GM23338 (cell line): ENCODE data around the gene LRRC25. TPM values are rescaled to one million over a fixed set of nuclear protein-coding genes. Genes with fewer than 3 reads are reported as not detected.

Source experiments
- ATAC-seq: fragments of 200-7000 bp; cut with Tn5 transposase; 3 replicates; pipeline ENCODE4 v1.9.1; 2020
- DNase-seq: peaks from one replicate; pipeline ENCODE4 v3.0.0-alpha.2; 2015; ENCODE audit warnings: low spot score
- H2AFZ ChIP-seq: fragments of 200-600 bp; sonication (generic); 2 replicates; pipeline ENCODE4 v1.8.0; 2016; ENCODE audit warnings: antibody characterized with exemption, mild to moderate bottlenecking, moderate library complexity
- H3F3A ChIP-seq: fragments of 200-600 bp; sonication (generic); replicated peaks from 2 replicates; pipeline ENCODE4 v1.8.0; 2017; ENCODE audit warnings: antibody characterized with exemption, mixed run types, low read depth
- H3K27ac ChIP-seq: fragments of 200-600 bp; sonication (generic); 2 replicates; pipeline ENCODE4 v1.6.1; 2016; ENCODE audit warnings: low read depth
- H3K27me3 ChIP-seq: fragments of 200-600 bp; sonication (generic); 2 replicates; pipeline ENCODE4 v1.8.0; 2016; ENCODE audit warnings: mild to moderate bottlenecking, mixed run types, moderate library complexity; ENCODE audit not compliant: insufficient read depth
- H3K36me3 ChIP-seq: fragments of 200-600 bp; sonication (generic); 2 replicates; pipeline ENCODE4 v1.8.0; 2016; ENCODE audit warnings: mild to moderate bottlenecking; ENCODE audit not compliant: insufficient read depth
- H3K4me1 ChIP-seq: fragments of 200-600 bp; sonication (generic); 2 replicates; pipeline ENCODE4 v1.8.0; 2016; ENCODE audit warnings: mild to moderate bottlenecking, moderate library complexity; ENCODE audit not compliant: insufficient read depth
- H3K4me2 ChIP-seq: fragments of 200-600 bp; sonication (generic); 2 replicates; pipeline ENCODE4 v1.7.1; 2017; ENCODE audit warnings: mixed run types
- H3K4me3 ChIP-seq: fragments of 200-600 bp; sonication (generic); 2 replicates; pipeline ENCODE4 v1.6.1; 2016; ENCODE audit warnings: mixed run types
- H3K79me2 ChIP-seq: fragments of 200-600 bp; sonication (generic); replicated peaks from 2 replicates; pipeline ENCODE4 v1.8.0; 2017; ENCODE audit warnings: mild to moderate bottlenecking; ENCODE audit not compliant: insufficient read depth
- H3K9me2 ChIP-seq: fragments of 200-600 bp; sonication (generic); 2 replicates; pipeline ENCODE4 v1.8.0; 2017; ENCODE audit not compliant: insufficient read depth
- H4K20me1 ChIP-seq: fragments of 200-600 bp; sonication (generic); replicated peaks from 2 replicates; pipeline ENCODE4 v1.8.0; 2017; ENCODE audit warnings: mild to moderate bottlenecking; ENCODE audit not compliant: insufficient read depth
- H3K27ac Mint-ChIP-seq: 2 replicates; pipeline ENCODE4 v1.8.0; 2020; ENCODE audit warnings: inconsistent platforms, mild to moderate bottlenecking, moderate library complexity, mixed read lengths
- H3K27me3 Mint-ChIP-seq: 3 replicates; pipeline ENCODE4 v1.8.0; 2022; ENCODE audit warnings: low read depth, mild to moderate bottlenecking, moderate library complexity, mixed read lengths, inconsistent platforms; ENCODE audit not compliant: insufficient read depth, poor library complexity
- H3K36me3 Mint-ChIP-seq: 3 replicates; pipeline ENCODE4 v1.8.0; 2021; ENCODE audit warnings: low read depth, mild to moderate bottlenecking, inconsistent platforms, moderate library complexity, mixed read lengths
- H3K4me1 Mint-ChIP-seq: 3 replicates; pipeline ENCODE4 v1.8.0; 2020; ENCODE audit warnings: mild to moderate bottlenecking, inconsistent platforms, mixed read lengths
- H3K4me3 Mint-ChIP-seq: 3 replicates; pipeline ENCODE4 v1.8.0; 2021; ENCODE audit warnings: moderate library complexity, mild to moderate bottlenecking, inconsistent platforms, mixed read lengths
- H3K9me3 Mint-ChIP-seq: 3 replicates; pipeline ENCODE4 v1.8.0; 2020; ENCODE audit warnings: moderate library complexity, mild to moderate bottlenecking, inconsistent platforms, mixed read lengths
- CREB1 ChIP-seq: fragments of 250-450 bp; sonication (Bioruptor Pico); IDR thresholded peaks from 2 replicates; pipeline ENCODE4 v1.5.0; 2020; ENCODE audit warnings: low read depth, mild to moderate bottlenecking, moderate library complexity
- EZH2 ChIP-seq: fragments of 200-600 bp; sonication (generic); IDR thresholded peaks from one replicate; pipeline ENCODE4 v1.8.0; 2017; ENCODE audit warnings: antibody characterized with exemption, mild to moderate bottlenecking, low read depth; ENCODE audit not compliant: unreplicated experiment
- EZH2phosphoT487 ChIP-seq: fragments of 200-600 bp; sonication (generic); IDR thresholded peaks from one replicate; pipeline ENCODE4 v1.8.1; 2018; ENCODE audit warnings: antibody characterized with exemption; ENCODE audit not compliant: unreplicated experiment
- JUNB ChIP-seq: IDR thresholded peaks from one replicate; pipeline ENCODE4 v1.6.1; 2016; ENCODE audit warnings: antibody characterized with exemption; ENCODE audit not compliant: unreplicated experiment
- POLR2AphosphoS5 ChIP-seq: IDR thresholded peaks from 2 replicates; pipeline ENCODE4 v1.6.1; 2016; ENCODE audit warnings: antibody characterized with exemption, low read depth
- STAT1 ChIP-seq: IDR thresholded peaks from one replicate; pipeline ENCODE4 v1.6.1; 2016; ENCODE audit warnings: antibody characterized with exemption; ENCODE audit not compliant: unreplicated experiment
- ZNF114 ChIP-seq: fragments of 250-450 bp; sonication (Bioruptor Pico); IDR thresholded peaks from 2 replicates; pipeline ENCODE4 v1.5.0; 2020; ENCODE audit warnings: mild to moderate bottlenecking, moderate library complexity
- ZNF331 ChIP-seq: fragments of 250-450 bp; sonication (Bioruptor Pico); IDR thresholded peaks from 2 replicates; pipeline ENCODE4 v1.5.0; 2020; ENCODE audit warnings: low read depth, mild to moderate bottlenecking, moderate library complexity
- polyA plus RNA-seq: library from polyadenylated mRNA; unstranded; fragments of >200 nt; fragmentation: Nextera tagmentation; extraction: Ambion mirVana; gene quantifications from 2 replicates; pipeline ENCODE4 v1.2.1, GENCODE V29; 2016
- total RNA-seq: library from RNA; depleted of rRNA; stranded (reverse); fragments of >200 nt; shearing (Covaris generic); gene quantifications from 2 replicates; pipeline ENCODE4 v1.2.3, GENCODE V29; 2014
- TF ChIP-seq, protein P1 (sequence below): IDR thresholded peaks from 2 replicates; pipeline ENCODE4 v1.6.1; 2016; ENCODE audit warnings: antibody characterized with exemption

Gene LRRC25
- total and polyA plus RNA-seq, 2 experiments from 2014 or later, result 0.17 to 0.24 TPM

DNA sequence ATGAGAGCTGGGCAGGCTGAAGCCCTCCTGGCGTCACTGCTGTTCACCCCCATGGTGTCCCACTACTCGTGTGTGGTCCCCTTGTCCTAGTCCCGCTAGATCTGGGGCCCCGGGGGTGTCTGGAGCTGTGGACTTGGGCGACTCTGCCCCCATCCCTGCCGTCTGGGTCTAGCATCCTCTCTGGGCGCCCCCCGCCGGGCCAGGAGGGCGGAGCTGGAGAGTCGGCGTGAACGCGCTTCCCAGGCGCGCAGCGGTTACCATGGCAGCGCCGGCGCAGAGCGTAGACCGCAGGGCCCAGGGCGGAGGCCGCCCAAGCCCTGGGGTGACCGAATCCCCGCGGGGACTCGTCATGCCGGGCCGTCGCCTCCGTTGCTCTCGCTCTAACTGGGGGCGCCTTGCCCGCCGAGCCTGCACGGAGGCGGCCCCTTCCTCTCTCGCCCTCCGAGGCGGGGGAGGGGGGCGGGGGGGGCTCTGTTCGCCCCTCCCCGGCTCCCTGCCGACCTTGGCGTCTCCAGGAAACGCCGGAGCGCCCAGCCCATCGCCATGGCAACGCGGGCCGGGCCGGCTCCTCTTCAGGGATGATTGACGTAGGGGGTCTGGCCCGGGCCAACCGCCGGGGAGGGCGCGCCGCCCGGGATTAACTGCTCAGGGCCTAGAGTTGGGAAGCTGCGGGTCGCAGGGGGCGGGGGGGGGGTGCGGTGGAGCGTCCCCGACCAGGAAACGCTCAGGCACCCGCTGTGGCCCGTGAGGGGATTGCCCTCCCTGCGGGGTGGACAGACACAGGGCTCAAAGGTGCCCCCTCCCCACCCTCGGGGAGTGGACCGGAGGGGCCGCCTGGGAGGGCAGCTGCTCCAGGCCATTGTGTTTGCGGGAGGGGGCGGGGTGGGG, 31.6 kb upstream of the LRRC25 start (continued):
- no peak for TF ChIP-seq POLR2AphosphoS5

DNA sequence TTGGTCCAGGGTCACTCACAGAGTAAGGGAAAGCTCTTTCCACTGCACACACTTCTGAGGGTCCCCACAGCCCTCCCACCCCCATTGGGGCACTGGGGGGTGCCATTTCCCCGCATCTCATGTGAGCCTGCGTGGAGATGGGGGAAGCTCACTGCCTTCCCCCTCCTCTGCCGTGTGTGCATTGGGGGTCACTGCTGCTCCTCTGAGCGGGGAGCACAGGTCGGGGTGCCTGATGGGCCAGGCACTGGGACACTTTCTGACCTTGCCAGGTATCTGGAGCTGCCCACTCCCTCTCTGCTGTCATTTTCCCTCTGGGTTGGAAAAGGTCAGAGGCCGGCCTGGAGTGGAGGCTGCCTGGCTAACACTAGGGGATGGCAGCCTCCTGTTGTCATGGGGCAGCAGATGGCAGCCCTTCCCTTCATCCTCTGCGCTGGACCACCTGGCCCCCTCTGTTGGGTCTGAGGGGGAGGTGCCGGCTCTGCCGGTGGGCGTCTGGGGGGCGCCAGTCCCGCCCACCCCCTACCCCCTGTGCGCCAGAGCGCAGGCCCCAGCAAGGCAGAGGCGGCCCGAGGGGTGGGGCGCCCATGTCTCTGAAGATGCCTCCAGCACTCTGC, 30.9 kb upstream of the LRRC25 start:
- peaks cover 12% of the 10 kb centered on the region for H3K27me3 Mint-ChIP-seq
- Histone ChIP-seq H3K27me3 (no peaks in the 10 kb centered on the region), H3K4me2 (peak overlapping the region; percentile 91), H4K20me1 (peaks cover 6% of the 10 kb centered on the region; the same call in 1 of the 2 replicates), H3F3A (peaks cover 3% of the 10 kb centered on the region; the same call in 1 of the 2 replicates), H3K9me2 (no peaks in the 10 kb centered on the region), H2AFZ (no peak overlapping the region), H3K4me1 (peaks cover 43% of the 10 kb centered on the region; the same call in 1 of the 2 replicates), H3K79me2 (no peaks in the 10 kb centered on the region), H3K4me3 (peak overlapping the region; percentile 73), H3K27ac (no peak overlapping the region), H3K36me3 (no peaks in the 10 kb centered on the region)
- peaks cover 25% of the 10 kb centered on the region for H3K4me1 Mint-ChIP-seq
- no peak for DNase-seq
- no peak overlapping the region for H3K27ac Mint-ChIP-seq
- no peak overlapping the region for H3K4me3 Mint-ChIP-seq
- TF ChIP-seq POLR2AphosphoS5, result no peak
- no peak for TF ChIP-seq ZNF114 (CRISPR knock-in tag)
- TF ChIP-seq JUNB, result no peak
- TF ChIP-seq STAT1, result no peak
- no peak for TF ChIP-seq EZH2phosphoT487
- TF ChIP-seq EZH2, result no peak
- TF ChIP-seq CREB1, result no peak
- TF ChIP-seq, protein P1, sequence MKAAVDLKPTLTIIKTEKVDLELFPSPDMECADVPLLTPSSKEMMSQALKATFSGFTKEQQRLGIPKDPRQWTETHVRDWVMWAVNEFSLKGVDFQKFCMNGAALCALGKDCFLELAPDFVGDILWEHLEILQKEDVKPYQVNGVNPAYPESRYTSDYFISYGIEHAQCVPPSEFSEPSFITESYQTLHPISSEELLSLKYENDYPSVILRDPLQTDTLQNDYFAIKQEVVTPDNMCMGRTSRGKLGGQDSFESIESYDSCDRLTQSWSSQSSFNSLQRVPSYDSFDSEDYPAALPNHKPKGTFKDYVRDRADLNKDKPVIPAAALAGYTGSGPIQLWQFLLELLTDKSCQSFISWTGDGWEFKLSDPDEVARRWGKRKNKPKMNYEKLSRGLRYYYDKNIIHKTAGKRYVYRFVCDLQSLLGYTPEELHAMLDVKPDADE, result no peak
- peak; percentile 6 for ATAC-seq
- H3K36me3 Mint-ChIP-seq, result no peaks in the 10 kb centered on the region
- H3K9me3 Mint-ChIP-seq, result no peaks in the 10 kb centered on the region

DNA sequence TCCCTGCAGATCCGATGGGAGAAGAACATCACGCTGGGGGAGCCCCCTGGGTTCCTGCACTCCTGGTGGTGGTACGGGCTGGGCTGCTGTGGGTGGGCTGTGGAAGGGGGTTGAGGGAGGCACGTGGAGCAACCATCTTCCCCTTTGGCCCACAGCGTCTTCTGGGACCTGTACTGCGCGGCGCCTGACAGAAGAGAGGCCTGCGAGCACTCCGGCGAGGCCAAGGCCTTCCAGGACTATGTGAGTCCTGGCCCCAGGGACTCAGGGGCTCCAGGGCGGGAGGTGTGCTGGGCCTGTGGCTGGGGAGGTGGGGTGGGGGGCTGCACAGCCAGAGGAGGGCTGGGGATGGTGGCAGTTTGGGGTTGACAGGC, 30.3 kb upstream of the LRRC25 start:
- Histone ChIP-seq H3K27me3 (no peaks in the 10 kb centered on the region), H3K36me3 (no peaks in the 10 kb centered on the region), H3F3A (peaks cover 3% of the 10 kb centered on the region; the same call in 1 of the 2 replicates), H3K4me1 (peaks cover 39% of the 10 kb centered on the region; the same call in 1 of the 2 replicates), H2AFZ (no peak overlapping the region), H3K9me2 (no peaks in the 10 kb centered on the region), H3K27ac (no peak overlapping the region), H3K4me2 (no peak overlapping the region), H4K20me1 (peaks cover 6% of the 10 kb centered on the region; the same call in 1 of the 2 replicates), H3K79me2 (no peaks in the 10 kb centered on the region), H3K4me3 (no peak overlapping the region)
- DNase-seq (no peak), ATAC-seq (no peak)
- no peak for TF ChIP-seq EZH2
- no peak for TF ChIP-seq ZNF331 (CRISPR knock-in tag)
- TF ChIP-seq, protein P1, result no peak
- peaks cover 30% of the 10 kb centered on the region for H3K4me1 Mint-ChIP-seq
- H3K36me3 Mint-ChIP-seq, result no peaks in the 10 kb centered on the region
- no peak overlapping the region for H3K4me3 Mint-ChIP-seq
- H3K27me3 Mint-ChIP-seq, result peaks cover 12% of the 10 kb centered on the region
- no peak overlapping the region for H3K27ac Mint-ChIP-seq
- H3K9me3 Mint-ChIP-seq, result no peaks in the 10 kb centered on the region
